CD1c-positive myeloid dendritic cell (primary cell): Measurements from ENCODE around the gene PPP1R36.
"Not testable (repeated sequence)": the region's sequence is repeated elsewhere in the genome, so short reads cannot be mapped to it uniquely, and the experiment has no call there.

Experiments used
- DNase-seq: peaks from one replicate; pipeline ENCODE4 v3.0.0-alpha.2; 2016; ENCODE audit errors: extremely low spot score

PPP1R36 gene

DNA sequence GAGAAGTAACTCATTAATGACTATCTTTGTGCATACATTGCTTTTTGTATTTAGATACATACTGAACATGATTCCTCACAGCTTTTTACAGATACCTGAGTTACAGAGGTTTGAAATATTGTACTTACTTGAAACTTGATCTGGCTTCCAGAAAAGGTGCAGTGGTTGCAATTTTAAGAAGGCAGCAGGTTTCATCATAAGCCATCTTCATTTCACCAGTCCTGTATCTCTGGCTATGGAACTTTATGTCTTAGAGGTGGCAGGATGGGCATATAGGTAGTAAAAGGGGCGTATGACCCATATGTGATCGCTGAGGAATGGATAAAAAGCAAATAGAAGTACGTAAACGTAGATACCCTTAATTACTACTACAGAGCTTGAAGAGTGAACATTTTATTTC lies 31.5 kb upstream of the PPP1R36 start:
- no peak for DNase-seq

DNA sequence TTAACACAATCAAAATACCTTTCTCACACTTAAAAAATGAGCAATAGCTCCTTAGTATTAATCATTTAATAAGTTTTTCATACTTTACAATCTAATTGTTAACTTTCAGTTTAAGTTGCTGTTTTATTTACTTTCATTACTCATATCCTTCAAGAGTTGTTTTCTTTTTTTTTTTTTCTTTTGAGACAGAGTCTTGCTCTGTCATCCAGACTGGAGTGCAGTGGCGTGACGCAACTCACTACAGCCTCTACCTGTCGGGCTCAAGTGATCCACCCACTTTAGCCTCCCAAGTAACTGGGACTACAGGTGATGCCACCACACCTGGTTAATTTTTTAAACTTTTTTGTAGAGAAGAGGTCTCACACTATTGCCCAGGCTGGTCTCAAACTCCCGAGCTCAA lies 29.1 kb upstream of the PPP1R36 start:
- no peak for DNase-seq

DNA sequence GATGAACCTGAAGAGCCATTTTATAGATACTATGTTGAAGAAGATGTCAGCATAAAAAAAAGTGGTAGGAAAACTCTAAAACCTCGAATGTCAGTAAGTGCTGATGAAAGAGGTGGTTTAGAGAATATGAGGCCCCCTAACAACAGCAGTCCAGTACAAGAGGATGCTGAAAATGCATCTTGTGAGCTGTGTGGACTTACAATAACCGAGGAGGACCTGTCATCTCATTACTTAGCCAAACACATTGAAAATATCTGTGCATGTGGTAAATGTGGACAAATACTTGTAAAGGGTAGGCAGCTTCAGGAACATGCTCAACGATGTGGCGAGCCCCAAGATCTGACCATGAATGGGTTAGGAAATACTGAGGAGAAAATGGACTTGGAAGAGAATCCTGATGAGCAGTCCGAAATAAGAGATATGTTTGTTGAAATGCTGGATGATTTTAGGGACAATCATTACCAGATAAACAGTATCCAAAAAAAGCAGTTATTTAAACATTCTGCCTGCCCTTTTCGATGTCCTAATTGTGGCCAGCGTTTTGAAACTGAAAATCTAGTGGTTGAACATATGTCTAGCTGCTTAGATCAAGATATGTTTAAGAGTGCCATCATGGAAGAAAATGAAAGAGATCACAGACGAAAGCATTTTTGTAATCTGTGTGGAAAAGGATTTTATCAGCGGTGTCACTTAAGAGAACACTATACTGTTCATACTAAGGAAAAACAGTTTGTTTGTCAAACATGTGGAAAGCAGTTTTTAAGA lies 27.0 kb upstream of the PPP1R36 start:
- no peak for DNase-seq

DNA sequence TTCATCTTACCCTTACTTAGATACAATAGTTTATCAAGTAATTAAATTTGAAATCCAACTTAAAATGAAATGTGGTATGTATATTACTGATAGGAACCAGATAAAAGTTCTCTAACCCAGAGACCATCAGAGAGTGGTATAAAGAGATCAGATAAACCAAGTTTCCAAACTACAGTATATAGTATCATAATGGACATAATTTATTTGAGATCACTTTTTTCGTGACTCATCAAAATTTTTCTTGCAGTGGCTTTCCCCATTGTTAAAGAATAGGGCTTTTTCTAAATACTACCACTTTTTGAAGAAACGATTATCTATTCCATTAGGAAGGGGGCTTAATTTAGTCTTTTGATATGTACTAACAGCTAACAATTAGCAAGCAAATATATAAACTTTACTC lies 24.4 kb upstream of the PPP1R36 start:
- no peak for DNase-seq

DNA sequence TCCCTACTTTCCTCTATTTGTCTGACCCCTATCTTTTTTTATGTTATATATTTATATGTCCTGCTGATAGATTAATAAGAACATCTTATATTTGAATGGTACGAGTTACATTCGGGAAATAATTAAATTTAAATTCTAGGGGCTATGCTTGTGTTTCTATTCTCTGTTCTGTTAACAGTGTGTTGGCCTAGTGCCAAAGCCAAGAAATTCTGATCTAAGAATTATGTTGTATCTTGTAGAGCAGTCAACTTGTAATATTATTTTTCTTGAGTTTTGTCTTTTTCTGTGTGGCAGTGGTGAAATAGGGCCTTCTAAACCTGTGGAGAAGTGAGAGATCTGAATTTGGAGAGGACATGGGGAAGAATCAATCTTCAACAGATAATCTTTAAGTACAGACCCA lies 18.2 kb upstream of the PPP1R36 start:
- no peak for DNase-seq

DNA sequence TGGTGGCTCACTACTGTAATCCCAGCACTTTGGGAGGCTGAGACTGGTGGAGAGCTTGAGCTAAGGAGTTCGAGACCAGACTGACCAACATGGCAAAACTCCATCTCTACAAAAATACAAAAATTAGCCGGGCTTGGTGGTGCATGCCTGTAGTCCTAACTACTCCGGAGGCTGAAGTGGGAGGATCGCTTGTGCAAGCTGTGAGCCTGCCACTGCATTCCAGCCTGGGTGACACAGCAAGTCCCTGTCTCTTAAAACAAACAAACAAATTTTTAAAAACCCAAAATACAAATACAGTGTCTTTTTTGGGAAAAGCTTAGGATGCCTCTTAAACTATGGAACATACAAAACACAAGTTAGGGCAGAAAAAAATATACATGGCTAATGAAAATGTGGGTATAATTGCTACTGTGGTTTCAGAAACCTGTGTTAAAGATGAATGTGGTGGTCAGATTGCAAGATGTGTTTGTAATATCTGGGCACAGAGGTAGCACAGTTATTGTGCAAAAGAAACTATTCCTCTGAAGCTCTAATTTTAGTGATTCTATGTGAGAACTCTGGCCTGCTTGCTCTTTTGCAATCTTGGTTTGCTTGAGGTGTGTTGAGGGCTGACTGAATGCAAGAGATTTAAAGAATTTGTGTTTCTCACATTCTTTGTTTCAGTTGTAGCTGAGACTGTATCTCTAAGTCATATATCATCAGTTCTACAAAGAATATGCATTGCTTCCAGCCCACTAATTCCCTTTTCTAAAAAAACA lies 13.1 kb upstream of the PPP1R36 start:
- DNase-seq: no peak

DNA sequence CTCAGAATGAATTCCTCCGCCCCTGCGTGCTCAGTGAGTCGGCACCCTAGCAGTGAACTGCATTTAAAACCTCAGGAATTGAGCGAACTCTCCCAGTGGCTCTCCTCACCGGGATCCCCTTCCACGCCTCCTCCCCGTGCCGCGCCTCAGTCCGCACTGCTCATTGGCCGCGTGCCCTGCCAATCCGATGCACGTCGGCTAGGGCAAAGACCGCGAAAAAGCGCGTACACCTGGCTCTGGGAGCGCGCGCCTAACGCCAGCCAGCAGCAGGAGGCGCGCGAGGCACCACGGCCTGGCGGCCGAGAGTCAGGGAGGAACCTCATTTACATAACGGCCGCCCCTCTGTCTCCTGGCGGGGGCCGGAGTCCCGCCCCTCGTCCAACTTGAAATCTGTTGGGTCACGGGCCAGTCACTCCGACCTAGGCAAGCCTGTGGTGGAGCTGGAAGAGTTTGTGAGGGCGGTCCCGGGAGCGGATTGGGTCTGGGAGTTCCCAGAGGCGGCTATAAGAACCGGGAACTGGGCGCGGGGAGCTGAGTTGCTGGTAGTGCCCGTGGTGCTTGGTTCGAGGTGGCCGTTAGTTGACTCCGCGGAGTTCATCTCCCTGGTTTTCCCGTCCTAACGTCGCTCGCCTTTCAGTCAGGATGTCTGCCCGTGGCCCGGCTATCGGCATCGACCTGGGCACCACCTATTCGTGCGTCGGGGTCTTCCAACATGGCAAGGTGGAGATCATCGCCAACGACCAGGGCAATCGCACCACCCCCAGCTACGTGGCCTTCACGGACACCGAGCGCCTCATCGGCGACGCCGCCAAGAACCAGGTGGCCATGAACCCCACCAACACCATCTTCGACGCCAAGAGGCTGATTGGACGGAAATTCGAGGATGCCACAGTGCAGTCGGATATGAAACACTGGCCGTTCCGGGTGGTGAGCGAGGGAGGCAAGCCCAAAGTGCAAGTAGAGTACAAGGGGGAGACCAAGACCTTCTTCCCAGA lies 9.3 kb upstream of the PPP1R36 start, which contains the start of gene HSPA2:
Gene HSPA2 (plus strand): TSS at position 534 of the 995 bp plus-strand sequence. CDS start 109 bp downstream, at position 643.
- peak; percentile 99 for DNase-seq

DNA sequence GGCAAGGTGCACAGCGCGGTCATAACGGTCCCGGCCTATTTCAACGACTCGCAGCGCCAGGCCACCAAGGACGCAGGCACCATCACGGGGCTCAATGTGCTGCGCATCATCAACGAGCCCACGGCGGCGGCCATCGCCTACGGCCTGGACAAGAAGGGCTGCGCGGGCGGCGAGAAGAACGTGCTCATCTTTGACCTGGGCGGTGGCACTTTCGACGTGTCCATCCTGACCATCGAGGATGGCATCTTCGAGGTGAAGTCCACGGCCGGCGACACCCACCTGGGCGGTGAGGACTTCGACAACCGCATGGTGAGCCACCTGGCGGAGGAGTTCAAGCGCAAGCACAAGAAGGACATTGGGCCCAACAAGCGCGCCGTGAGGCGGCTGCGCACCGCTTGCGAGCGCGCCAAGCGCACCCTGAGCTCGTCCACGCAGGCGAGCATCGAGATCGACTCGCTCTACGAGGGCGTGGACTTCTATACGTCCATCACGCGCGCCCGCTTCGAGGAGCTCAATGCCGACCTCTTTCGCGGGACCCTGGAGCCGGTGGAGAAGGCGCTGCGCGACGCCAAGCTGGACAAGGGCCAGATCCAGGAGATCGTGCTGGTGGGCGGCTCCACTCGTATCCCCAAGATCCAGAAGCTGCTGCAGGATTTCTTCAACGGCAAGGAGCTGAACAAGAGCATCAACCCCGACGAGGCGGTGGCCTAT lies 8.3 kb upstream of the PPP1R36 start:
- DNase-seq: no peak

DNA sequence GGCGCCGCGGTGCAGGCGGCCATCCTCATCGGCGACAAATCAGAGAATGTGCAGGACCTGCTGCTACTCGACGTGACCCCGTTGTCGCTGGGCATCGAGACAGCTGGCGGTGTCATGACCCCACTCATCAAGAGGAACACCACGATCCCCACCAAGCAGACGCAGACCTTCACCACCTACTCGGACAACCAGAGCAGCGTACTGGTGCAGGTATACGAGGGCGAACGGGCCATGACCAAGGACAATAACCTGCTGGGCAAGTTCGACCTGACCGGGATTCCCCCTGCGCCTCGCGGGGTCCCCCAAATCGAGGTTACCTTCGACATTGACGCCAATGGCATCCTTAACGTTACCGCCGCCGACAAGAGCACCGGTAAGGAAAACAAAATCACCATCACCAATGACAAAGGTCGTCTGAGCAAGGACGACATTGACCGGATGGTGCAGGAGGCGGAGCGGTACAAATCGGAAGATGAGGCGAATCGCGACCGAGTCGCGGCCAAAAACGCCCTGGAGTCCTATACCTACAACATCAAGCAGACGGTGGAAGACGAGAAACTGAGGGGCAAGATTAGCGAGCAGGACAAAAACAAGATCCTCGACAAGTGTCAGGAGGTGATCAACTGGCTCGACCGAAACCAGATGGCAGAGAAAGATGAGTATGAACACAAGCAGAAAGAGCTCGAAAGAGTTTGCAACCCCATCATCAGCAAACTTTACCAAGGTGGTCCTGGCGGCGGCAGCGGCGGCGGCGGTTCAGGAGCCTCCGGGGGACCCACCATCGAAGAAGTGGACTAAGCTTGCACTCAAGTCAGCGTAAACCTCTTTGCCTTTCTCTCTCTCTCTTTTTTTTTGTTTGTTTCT lies 7.6 kb upstream of the PPP1R36 start:
- DNase-seq: no peak

DNA sequence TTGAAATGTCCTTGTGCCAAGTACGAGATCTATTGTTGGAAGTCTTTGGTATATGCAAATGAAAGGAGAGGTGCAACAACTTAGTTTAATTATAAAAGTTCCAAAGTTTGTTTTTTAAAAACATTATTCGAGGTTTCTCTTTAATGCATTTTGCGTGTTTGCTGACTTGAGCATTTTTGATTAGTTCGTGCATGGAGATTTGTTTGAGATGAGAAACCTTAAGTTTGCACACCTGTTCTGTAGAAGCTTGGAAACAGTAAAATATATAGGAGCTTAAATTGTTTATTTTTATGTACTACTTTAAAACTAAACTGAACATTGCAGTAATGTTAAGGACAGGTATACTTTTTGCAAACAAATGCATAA lies 6.9 kb upstream of the PPP1R36 start:
- DNase-seq: no peak

DNA sequence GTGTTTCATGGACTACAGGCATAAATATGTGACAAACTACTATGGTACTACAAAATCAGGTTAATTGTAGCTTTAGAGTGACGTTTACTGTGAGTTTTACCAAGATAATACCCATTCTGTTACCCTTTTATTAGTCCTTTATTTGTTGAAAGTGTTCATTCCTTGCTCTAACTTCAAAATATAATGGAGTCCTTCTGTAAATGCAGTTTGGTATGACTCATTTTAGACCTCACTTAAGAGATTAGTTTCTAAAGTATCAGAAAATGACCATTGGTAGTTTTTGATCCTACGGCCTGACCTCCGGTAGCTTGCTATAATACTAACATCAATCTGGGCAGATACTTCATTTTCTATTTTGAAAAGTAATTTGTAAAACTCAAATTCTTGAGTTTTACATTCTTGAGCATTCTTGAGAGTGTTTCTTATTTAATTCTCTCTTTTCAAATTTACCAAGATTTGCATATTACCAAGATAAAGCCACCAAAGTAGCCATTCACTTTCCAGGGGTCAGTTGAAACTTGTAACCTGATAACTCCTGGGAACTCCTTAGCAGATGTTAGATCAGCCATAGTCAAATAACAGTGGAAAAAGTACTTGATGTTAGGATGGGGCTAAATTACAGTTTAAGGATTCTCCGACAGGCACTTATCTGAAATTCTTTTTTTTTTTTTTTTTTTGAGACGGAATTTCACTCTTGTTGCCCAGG lies 5.0 kb upstream of the PPP1R36 start:
- no peak for DNase-seq

DNA sequence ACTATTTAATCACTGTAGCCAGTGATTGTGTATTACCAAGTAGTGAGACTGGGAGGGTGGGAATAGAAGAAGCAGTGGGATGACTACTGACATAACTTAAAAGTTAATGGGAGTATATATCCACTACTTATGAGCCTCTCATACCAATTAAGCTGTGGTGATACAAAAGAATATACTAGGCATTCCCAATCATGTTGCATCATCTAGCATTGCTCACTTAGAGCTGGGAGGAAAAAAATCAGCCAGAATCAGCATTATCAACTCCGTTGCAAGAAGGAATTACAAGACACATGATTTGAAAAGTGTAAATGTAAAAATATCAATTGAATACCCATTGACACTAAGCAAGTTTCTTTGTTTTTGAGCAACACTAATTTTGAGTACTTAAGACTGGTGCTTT lies 745 bp upstream of the PPP1R36 start:
- DNase-seq: no peak

DNA sequence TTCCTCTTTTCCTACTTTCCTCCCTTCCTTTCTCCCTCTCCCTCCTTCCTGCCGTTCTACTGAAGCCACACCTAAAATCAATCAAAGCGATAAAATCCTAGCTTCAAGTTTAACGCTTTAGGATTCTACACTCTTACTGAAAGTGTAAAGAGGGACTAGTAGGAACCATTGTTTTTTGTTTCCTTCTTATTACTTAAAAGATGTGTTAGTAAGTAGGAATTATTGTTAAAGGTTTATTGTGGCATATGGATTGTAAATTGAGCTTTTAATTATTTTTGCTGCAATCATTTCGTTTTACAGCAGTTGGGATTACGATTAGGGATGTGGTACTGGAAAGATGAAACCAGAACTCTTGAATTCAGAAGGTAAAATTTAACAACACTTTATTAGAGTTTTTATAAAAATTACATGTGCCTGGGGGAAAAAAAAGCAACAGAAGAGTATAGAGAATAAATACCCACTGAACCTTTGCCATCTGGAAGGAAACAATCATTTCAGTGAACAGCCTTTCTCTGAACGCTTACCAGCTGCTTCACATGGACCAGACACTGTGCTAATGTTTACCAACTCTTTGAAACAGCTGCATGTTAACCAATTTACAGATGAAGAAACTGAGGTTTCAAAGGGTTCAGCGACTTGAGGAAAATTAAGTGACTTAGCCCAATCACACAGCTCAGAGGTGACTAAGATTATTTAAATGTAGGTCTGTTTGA lies 1.0 kb downstream of the PPP1R36 start:
- DNase-seq: no peak

DNA sequence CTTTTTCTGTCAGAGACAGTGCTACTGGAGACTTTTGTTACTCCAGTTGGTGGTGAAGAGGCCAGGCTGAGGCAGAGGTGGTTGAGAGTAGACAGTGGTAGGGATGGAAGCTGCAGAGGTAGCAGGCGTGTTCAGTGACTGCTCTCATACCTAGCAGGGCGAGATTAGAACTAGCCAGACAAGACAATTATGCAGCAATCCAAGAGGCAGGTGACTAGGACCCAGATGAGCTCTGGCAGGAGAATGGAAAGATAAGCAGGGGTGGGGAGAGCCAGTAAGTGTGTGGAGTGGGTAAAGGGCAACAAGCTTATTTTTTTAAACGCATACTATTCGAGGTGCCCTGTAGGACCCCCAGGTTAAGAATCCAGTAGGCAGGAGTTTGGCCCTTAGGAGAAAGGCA lies 4.8 kb downstream of the PPP1R36 start:
- DNase-seq: no peak

DNA sequence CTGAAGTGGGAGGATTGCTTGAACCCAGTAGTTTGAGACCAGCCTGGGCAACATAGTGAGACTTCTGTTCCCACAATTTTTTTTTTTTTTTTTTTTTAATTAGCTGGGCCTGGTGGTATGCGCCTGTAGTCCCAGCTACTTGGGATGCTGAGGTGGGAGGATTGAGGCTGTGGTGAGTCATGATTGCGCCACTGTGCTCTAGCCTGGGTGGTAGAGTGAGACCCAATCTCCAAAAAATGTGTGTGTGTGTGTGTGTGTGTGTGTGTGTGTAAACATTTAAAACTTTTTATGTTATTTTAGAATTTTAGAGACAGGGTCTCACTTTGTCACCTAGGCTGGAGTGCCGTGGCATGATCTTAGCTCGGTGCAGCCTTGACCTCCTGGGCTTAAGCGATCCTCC lies 6.8 kb downstream of the PPP1R36 start:
- no peak for DNase-seq

DNA sequence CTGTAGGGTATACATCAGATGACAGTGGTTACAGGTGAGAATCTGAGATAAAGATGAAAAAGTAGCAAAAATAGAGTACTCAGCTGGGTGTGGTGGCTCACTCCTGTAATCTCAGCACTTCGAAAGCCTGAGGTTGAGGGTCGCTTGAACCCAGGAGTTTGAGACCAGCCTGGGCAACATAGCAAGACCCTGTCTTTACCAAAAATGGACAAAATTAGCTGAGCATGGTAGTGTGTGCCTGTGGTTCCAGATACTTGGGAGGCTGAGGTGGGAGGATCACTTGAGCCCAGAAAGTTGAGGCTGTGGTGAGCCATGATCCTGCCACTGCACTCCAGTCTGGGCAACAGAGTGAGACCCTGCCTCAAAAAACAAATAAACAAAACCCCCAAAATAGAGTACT lies 8.5 kb downstream of the PPP1R36 start:
- DNase-seq: not testable (repeated sequence)

DNA sequence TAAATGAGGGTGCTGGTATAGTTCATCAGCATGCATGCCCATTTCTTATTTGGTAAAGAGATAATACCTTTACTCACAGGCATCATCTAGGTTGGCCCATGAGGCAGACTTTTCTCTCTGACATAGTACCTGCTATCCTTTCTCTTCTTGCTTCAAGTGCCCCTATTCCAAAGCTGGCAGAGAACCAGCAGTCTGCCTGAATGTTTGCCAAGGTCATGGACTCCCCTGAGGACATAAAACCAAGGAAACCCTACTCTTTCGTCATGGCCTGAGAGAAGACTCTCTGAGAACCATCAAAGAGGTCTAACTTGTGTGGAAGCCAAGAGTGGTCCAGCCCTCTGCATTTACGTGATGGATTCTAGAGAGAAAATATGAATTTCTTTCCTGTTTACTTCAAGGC lies 11.9 kb downstream of the PPP1R36 start:
- no peak for DNase-seq

DNA sequence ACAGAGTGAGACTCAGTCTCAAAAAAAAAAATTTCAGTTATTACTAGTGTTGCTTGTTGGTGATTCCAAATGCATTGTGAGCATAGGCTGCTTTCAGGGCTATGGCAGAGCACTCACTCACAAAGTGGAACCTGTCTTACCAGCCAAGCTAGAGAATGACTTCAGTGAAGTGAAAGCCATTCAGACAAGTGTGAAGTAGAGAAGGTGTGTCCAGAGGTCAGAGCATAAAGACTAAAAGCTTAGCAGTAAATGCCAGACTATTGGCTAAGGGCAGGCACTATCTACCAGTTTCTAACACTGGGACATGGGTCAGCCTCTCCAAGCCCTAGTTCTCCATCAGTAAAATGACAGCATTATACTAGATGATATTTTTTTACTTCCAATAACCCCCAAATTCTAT lies 12.7 kb downstream of the PPP1R36 start:
- DNase-seq: no peak

DNA sequence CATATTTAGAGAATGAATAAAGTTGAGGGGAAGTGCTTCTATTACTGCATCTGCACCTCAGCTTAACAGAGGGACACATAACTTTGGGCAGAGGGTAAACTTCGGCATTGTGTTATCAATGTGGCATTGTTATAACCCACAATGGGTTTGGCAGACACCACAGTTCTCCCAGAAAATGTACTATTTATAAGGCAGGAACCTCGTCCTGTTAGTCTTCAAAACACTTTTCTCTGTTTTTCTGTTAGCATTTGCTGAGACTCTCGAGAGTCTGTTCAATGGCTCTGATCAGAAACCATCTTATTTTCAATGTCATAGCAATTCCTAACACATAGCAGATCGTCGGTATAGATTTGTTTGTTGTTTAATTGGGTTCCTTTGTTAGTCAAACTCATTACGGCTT lies 13.9 kb downstream of the PPP1R36 start:
- no peak for DNase-seq
